Measurements from ENCODE around the gene GTF3C5.

GRCh38 chr9:132986640-132987620, 43.9 kb upstream of the GTF3C5 start:
- no peak for TF ChIP-seq EZH2 (IDR thresholded peaks at IDR 0.05; ENCODE audit: borderline replicate concordance)
- TF ChIP-seq CTCF (IDR thresholded peaks at IDR 0.05; ENCODE audit: poor library complexity), result no peak

Measured in hepatocyte (in vitro differentiated cells).